Gastroesophageal sphincter (tissue), 4 donors: ENCODE data around the gene CCDC40. TPM values are rescaled to one million over a fixed set of nuclear protein-coding genes. Genes with fewer than 3 reads are reported as not detected.

Source experiments
- ATAC-seq: fragments of 150-250 bp; one replicate; pipeline ENCODE4 v1.9.1; 2016; ENCODE audit warnings: mild to moderate bottlenecking, moderate library complexity
- H3K27ac ChIP-seq, 4 donors: fragments of 200-600 bp; sonication (generic) in 3 of 4; 1 replicate in 3 of 4; 2 replicates in 1 of 4; pipeline ENCODE4 v1.5.1; 2016 to 2019
- H3K27me3 ChIP-seq: fragments of 200-600 bp; sonication (generic); one replicate; pipeline ENCODE4 v1.5.1; 2019
- H3K36me3 ChIP-seq, 2 donors: fragments of 200-600 bp; sonication (generic); one replicate each; pipeline ENCODE4 v1.5.1; 2019; ENCODE audit warnings: control low read depth in 1 of 2
- H3K4me1 ChIP-seq, 3 donors: fragments of 200-600 bp; sonication (generic); 1 replicate in 2 of 3; 2 replicates in 1 of 3; pipeline ENCODE4 v1.5.1; 2016 to 2019; ENCODE audit warnings: control low read depth in 2 of 3
- H3K4me3 ChIP-seq, 2 donors: fragments of 200-600 bp; sonication (generic); one replicate each; pipeline ENCODE4 v1.5.1; 2019; ENCODE audit warnings: mild to moderate bottlenecking in 1 of 2, moderate library complexity in 1 of 2
- H3K9me3 ChIP-seq, 3 donors: fragments of 200-600 bp; sonication (generic); one replicate each; pipeline ENCODE4 v1.5.1; 2017 to 2019; ENCODE audit warnings: control low read depth in 2 of 3
- CTCF ChIP-seq, 4 experiments: fragments of 200-600 bp in 2 of 4; fragments of 450-650 bp in 2 of 4; sonication (generic) in 1 of 4; IDR thresholded peaks; one replicate each; pipeline ENCODE4 v1.5.1; 2017 to 2019; ENCODE audit warnings: antibody characterized with exemption in 4 of 4, mild to moderate bottlenecking in 2 of 4, moderate library complexity in 2 of 4
- EP300 ChIP-seq: sonication (generic); formaldehyde crosslinking; IDR thresholded peaks from one replicate; pipeline ENCODE4 v1.6.1; 2017; ENCODE audit warnings: antibody characterized with exemption, mild to moderate bottlenecking
- POLR2A ChIP-seq, 2 donors: fragments of 450-650 bp; IDR thresholded peaks; one replicate each; pipeline ENCODE4 v1.6.1; 2017; ENCODE audit warnings: antibody characterized with exemption in 2 of 2, mild to moderate bottlenecking in 2 of 2, moderate library complexity in 1 of 2
- POLR2AphosphoS5 ChIP-seq: sonication (generic); formaldehyde crosslinking; IDR thresholded peaks from one replicate; pipeline ENCODE4 v1.6.1; 2017; ENCODE audit warnings: antibody characterized with exemption
- WGBS, 2 donors: methylation state at CpG; one replicate each; pipeline ENCODE4 v1.1.5; 2018; ENCODE audit warnings: low coverage in 1 of 2; 5-methylcytosine and 5-hydroxymethylcytosine counted together
- total RNA-seq, 4 donors: library from RNA; depleted of rRNA; stranded (reverse); fragments of >200 nt; gene quantifications; one replicate each; pipeline ENCODE4 v1.1.0, GENCODE V29; 2016

The CCDC40 gene
- total RNA-seq, 4 donors from 2014 or later: 4.3 to 17.3 (median 5.5) TPM

- Histone ChIP-seq H3K27me3 (no peaks in the 10 kb centered on the region), H3K4me1 (no peaks in the 10 kb centered on the region), H3K36me3 (peaks cover 0 to 48% of the 10 kb centered on the region in 2 donors), H3K9me3 (no peaks in the 10 kb centered on the region), H3K27ac (no peak overlapping the region), H3K4me3 (no peak overlapping the region)
- no peak for ATAC-seq
- no peak for TF ChIP-seq POLR2A (IDR thresholded peaks at IDR 0.05)
- TF ChIP-seq POLR2AphosphoS5: no peak
- TF ChIP-seq CTCF (IDR thresholded peaks at IDR 0.05): no peak
- no peak for TF ChIP-seq EP300
- WGBS, 2 donors: 75% methylated on average over 2 of the region's 11 CpGs; no CpG with 5 or more reads in 1 of the 2 donors
Observed at GRCh38 chr17:80047176-80047575, 10.7 kb downstream of the CCDC40 start.

- TF ChIP-seq EP300 (no peak), CTCF (IDR thresholded peaks at IDR 0.05) (no peak), POLR2A (IDR thresholded peaks at IDR 0.05) (no peak), POLR2AphosphoS5 (no peak)
- peaks cover 0 to 5% (median 0%) of the 10 kb centered on the region in 3 donors for H3K4me1 ChIP-seq
- peaks cover 0 to 49% of the 10 kb centered on the region in 2 donors for H3K36me3 ChIP-seq
- H3K27ac ChIP-seq: no peak overlapping the region
- H3K27me3 ChIP-seq: no peaks in the 10 kb centered on the region
- H3K4me3 ChIP-seq: no peak overlapping the region
- 91 to 96% methylated on average over 4 of the region's 21 CpGs for WGBS, 2 donors
- no peaks in the 10 kb centered on the region for H3K9me3 ChIP-seq
- no peak for ATAC-seq
Observed at GRCh38 chr17:80049986-80050385, 13.5 kb downstream of the CCDC40 start.

GRCh38 chr17:80050706-80051105 is 14.3 kb downstream of the CCDC40 start:
- ATAC-seq: no peak

GRCh38 chr17:80051681-80052080 is 15.2 kb downstream of the CCDC40 start:
- H3K4me3 ChIP-seq: no peak overlapping the region
- H3K27ac ChIP-seq: no peak overlapping the region
- 100% methylated on average over 5 of the region's 11 CpGs; no CpG with 5 or more reads in 1 of the 2 donors for WGBS, 2 donors
- TF ChIP-seq CTCF (IDR thresholded peaks at IDR 0.05): no peak
- TF ChIP-seq EP300: no peak
- no peak for TF ChIP-seq POLR2AphosphoS5
- TF ChIP-seq POLR2A (IDR thresholded peaks at IDR 0.05): no peak
- H3K4me1 ChIP-seq: peaks cover 0 to 5% (median 0%) of the 10 kb centered on the region in 3 donors
- H3K9me3 ChIP-seq: no peaks in the 10 kb centered on the region
- H3K36me3 ChIP-seq: peaks cover 0 to 52% of the 10 kb centered on the region in 2 donors
- no peaks in the 10 kb centered on the region for H3K27me3 ChIP-seq
- no peak for ATAC-seq

More at GRCh38 chr17:80050706-80051105, 14.3 kb downstream of the CCDC40 start:
- H3K36me3 ChIP-seq: peaks cover 0 to 49% of the 10 kb centered on the region in 2 donors
- H3K4me1 ChIP-seq: peaks cover 0 to 5% (median 0%) of the 10 kb centered on the region in 3 donors
- H3K27ac ChIP-seq: no peak overlapping the region
- TF ChIP-seq CTCF (IDR thresholded peaks at IDR 0.05) (no peak), POLR2A (IDR thresholded peaks at IDR 0.05) (no peak), EP300 (no peak), POLR2AphosphoS5 (no peak)
- WGBS, 2 donors: 85% methylated on average over 14 to 15 of the region's 16 CpGs
- H3K4me3 ChIP-seq: no peak overlapping the region
- H3K9me3 ChIP-seq: no peaks in the 10 kb centered on the region
- H3K27me3 ChIP-seq: no peaks in the 10 kb centered on the region

GRCh38 chr17:80053102-80053501 is 16.7 kb downstream of the CCDC40 start:
- H3K4me1 ChIP-seq: peaks cover 0 to 5% (median 0%) of the 10 kb centered on the region in 3 donors
- TF ChIP-seq POLR2AphosphoS5 (no peak), EP300 (no peak)
- no peaks in the 10 kb centered on the region for H3K9me3 ChIP-seq
- 76 to 92% methylated on average over 8 to 10 of the region's 10 CpGs for WGBS, 2 donors
- no peak for ATAC-seq
- no peak overlapping the region for H3K4me3 ChIP-seq
- no peaks in the 10 kb centered on the region for H3K27me3 ChIP-seq
- peaks cover 0 to 44% of the 10 kb centered on the region in 2 donors for H3K36me3 ChIP-seq
- no peak overlapping the region for H3K27ac ChIP-seq
